ENCODE measurements around the gene FRMD4B. TPM values are rescaled to one million over a fixed set of nuclear protein-coding genes. Genes with fewer than 3 reads are reported as not detected.
"Not testable (repeated sequence)": the region's sequence is repeated elsewhere in the genome, so short reads cannot be mapped to it uniquely, and the experiment has no call there.

FRMD4B gene
- total RNA-seq, 1 donor from 2014 or later: 7.5 TPM

- DNase-seq (ENCODE audit: low read depth): no peak
These were observed 97.6 kb downstream of the FRMD4B start for GRCh38 chr3:69288161-69288895.

DNA sequence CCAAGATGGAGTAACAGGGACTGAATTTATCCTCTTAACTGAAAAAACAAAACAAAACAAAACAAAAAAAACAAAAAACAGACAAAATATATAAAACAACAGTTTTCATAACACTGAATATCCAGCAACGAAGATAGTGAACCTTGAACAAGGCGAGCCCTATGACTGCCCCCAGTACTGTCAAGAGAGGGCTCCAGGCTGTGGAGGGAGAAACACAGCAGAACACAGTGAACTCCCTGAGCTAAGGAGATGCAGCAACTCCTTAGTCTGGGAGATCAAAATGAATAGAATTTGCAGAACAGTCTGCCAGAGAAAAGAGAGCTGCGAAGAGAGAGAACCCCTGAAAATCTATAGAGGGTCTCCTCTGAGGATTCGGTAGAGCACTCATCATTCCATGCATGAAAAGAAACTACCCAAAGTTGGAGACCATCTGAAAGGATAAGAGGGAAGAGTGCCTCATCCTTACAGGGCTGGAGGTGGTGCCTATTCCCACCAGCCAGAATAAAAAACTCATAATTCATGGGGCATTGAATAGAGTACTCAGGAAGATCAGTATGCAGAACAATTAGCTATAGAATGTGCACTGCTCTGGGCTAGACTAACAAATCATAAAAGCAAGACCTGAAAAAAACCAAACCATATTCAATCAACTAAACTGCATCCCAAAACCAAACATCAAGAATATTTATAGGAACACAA is 101.8 kb downstream of the FRMD4B start:
- no peak for DNase-seq (ENCODE audit: low read depth)

GRCh38 chr3:69283496-69283895 is 102.4 kb downstream of the FRMD4B start:
- DNase-seq (ENCODE audit: low read depth): no peak

- DNase-seq (ENCODE audit: low read depth): no peak
These were observed 103.7 kb downstream of the FRMD4B start for GRCh38 chr3:69282181-69282580.

DNA sequence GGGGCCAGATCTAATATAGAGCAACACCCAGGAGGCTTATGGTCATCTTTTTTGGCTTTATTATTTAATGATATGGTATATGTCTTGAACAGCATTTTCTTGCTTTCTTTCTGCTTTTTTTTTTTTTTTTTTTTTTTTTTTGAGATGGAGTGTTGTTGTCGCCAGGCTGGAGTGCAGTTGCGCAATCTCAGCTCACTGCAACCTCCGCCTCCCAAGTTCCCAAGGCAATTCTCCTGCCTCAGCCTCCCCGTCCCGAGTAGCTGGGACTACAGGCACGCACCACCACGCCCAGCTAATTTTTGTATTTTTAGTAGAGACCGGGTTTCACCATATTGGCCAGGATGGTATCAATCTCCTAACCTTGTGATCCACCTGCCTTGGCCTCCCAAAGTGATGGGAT is 108.5 kb downstream of the FRMD4B start:
- not testable (repeated sequence) for DNase-seq (ENCODE audit: low read depth)

GRCh38 chr3:69276884-69277283 is 109.0 kb downstream of the FRMD4B start:
- no peak for DNase-seq (ENCODE audit: low read depth)

DNA sequence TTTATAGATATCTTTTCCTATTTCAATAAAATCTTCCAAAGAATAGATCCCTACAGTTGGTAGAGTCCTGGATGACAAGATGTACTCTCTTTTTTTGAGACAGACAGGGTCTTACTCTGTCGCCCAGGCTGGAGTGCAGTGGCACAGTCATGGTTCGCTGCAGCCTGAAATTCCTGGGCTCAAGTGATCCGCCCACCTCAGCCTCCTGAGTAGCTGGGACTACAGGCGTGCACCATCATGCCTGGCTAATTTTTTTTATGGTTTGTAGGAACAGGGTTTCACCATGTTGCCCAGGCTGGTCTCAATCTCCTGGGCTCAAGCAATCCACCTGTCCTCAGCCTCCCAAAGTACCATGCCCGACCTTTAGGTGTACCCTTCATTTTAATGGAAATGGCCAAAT is 109.7 kb downstream of the FRMD4B start:
- not testable (repeated sequence) for DNase-seq (ENCODE audit: low read depth)

- DNase-seq (ENCODE audit: low read depth): no peak
These were observed 112.0 kb downstream of the FRMD4B start for GRCh38 chr3:69273896-69274295.

DNA sequence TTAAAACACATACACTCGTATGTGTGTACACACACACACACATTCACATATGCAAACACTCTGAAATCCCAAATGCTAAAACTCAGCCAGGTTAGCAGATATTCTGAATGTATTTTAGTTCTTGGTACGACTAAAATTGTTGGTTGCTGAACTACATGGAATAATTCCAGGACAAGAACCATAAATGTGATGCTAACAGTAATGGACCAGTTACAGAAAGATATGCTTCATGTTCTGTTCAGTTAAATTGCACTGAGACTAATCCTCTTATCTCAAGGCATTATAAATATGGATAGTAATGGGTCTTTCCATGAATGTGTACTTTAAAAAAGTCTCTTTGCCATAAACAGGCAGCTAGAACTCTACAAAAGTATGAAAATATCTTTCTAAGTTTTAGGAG is 113.3 kb downstream of the FRMD4B start:
- no peak for DNase-seq (ENCODE audit: low read depth)

DNA sequence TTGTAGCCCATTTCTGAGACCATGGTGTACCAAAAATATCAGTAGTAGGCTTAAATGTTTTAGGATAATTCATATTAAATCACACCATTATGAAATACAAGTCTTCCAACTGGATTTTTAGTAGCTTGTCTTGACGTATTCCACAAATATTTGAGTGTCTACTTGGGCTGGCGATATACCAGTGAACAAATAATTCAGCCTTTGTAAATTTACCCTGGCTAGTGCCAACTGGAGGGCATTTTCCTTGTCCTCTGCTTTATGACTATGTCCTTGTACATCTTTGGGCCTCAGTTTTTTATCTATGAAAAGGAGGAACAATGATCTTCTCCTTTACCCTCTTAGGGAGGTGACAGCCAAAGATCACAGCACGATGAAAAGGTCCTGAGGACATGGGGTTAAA is 114.8 kb downstream of the FRMD4B start:
- DNase-seq (ENCODE audit: low read depth): no peak

DNA sequence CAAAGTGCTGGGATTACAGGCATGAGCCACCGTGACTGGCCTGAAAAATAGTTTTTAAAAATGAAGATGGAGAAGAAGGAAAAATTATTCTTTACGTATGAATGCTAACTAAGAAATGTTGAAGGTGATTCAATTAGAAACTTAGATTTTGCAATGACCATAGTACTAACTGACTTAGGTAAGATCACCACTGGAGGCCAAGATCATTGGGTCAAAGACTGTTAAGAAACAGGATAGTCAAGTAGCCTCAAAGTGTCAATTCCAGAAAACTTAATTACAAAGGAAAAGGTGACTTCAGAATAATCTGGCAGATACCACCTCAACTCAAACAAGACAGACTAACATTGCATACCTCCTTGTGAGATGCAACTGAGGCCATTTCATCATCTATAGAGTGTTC is 119.3 kb downstream of the FRMD4B start:
- no peak for DNase-seq (ENCODE audit: low read depth)

DNA sequence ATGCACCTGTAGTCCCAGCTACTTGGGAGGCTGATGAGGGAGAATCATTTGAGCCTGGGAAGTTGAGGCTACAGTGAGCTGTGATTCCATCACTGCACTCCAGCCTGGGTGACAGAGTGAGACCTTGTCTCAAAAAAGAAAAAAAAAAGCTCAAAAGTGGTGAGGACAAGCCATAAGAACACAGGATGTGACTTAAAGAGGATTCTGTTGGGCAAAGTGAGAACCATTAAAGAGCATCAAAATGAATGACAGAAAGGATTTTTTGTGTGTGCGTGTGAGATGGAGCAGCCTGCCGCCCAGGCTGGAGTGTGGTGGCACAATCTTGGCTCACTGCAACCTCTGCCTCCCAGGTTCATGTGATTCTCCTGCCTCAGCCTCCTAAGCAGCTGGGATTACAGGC is 119.8 kb downstream of the FRMD4B start:
- not testable (repeated sequence) for DNase-seq (ENCODE audit: low read depth)

DNA sequence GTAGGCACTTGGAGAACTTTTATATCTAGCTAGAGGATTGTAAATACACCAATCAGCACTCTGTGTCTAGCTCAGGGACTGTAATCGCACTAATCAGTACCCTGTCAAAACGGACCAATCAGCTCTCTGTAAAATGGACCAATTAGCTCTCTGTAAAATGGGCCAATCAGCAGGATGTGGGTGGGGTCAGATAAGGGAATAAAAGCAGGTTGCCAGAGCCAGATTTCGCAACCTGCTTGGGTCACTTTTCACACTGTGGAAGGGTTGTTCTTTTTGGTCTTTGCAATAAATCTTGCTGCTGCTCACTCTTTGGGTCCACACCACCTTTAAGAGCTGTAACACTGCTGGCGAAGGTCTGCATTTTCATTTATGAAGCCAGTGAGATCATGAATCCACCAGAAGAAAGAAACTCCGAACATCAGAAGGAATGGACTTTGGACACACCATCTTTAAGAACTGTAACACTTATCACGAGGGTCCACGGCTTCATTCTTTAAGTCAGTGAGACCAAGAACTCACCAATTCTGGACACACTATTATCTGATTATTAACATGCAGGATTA is 125.0 kb downstream of the FRMD4B start:
- not testable (repeated sequence) for DNase-seq (ENCODE audit: low read depth)

GRCh38 chr3:69260216-69260787 is 125.6 kb downstream of the FRMD4B start:
- no peak for DNase-seq (ENCODE audit: low read depth)

DNA sequence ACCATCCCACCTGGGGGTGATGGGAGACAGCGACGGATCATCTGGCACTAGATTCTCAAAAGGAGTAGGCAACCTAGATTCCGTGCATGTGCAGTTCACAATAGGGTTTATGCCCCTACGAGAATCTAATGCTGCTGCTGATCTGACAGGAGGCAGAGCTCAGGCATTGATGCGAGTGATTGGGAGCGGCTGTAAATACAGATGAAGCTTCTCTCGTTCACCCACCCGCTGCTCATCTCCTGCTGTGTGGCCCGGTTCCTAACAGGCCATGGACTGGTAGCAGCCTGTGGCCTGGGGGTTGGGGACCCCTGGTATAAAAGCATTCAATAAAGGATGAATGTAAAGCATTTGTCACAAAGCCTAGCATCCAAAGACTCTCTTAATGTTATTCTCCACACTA is 126.8 kb downstream of the FRMD4B start:
- no peak for DNase-seq (ENCODE audit: low read depth)

GRCh38 chr3:69255928-69256327 is 130.0 kb downstream of the FRMD4B start:
- DNase-seq (ENCODE audit: low read depth): no peak

DNA sequence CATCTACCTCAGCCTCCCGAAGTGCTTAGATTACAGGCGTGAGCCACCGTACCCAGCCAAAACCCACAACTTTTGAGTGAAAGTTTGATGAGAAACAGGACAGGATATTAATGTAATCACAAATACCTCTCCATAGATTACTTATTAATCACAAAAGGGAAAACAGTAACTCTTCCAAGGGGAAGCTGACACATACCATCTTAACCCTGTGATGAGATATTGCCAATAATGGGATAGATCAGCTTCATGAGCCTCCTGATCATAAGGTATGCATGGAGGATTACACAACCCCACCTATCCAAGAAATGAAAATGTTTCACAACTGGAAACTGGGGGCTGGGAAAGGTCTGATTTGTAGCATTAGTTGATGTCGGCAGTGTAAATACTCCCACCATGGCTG is 131.5 kb downstream of the FRMD4B start:
- DNase-seq (ENCODE audit: low read depth): no peak

- DNase-seq (ENCODE audit: low read depth): peak; percentile 16
These were observed 133.3 kb downstream of the FRMD4B start for GRCh38 chr3:69252631-69253030.

GRCh38 chr3:69252141-69252540 is 133.7 kb downstream of the FRMD4B start:
- no peak for DNase-seq (ENCODE audit: low read depth)

DNA sequence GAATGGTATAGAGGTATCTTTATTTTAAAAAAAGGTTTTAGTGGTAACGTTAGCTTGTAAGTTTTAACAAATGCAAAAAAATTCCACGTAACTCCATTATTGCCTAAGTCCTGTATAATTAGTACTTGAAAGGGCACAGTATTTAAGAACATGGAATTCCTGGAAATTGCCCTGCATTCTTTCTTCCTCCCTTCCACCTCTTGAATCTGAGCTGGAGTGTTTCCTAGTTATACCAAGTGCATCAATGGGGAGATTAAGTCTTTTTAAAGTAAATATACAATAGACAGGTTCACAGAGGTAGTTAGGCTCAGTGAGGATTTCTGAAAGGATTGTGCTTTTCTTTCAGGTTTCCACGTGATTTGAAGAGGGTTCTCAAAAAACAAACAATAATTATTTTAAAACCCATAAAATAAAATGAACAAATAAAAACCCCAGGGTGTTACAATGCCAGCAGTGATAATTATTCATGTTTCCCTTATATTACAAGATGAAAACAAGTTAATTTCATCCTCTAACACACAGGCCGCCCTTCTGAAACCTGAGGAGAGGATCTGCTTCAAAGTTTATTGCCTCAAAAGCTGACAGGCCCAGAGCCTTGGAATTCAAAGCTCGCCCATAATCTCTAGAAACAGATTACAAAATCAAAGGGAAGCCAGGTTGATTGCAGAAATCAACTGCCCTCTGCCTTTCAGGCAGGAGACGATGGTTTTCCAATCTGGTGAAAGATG is 134.6 kb downstream of the FRMD4B start:
- DNase-seq (ENCODE audit: low read depth): no peak

GRCh38 chr3:69250014-69250413 is 135.9 kb downstream of the FRMD4B start:
- no peak for DNase-seq (ENCODE audit: low read depth)

DNA sequence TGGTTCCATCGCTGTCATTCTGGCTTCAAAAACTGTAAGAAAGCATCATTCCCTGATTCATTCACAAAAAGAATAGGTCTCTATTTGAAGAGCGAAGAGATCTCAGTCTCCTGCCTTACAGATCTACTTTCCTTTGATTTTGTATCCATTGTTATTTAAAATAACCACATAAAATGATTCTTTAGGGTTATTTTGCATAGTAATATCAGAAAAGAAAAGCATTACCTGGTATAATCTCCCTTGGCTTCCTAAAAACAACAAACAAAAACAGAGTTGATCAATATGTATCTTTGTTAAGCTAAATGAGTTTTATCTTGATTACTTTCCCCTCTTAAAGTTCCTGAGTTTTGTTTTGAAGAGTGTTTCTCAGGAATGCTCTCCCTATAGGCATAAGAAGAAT is 136.9 kb downstream of the FRMD4B start:
- DNase-seq (ENCODE audit: low read depth): no peak
